GM19324 (cell line): Measurements from ENCODE around the gene CERS1.
A peak's percentile ranks its signal among the peaks of the same experiment; 100 is the strongest.

Source experiments
- ATAC-seq: cut with Tn5 transposase; IDR thresholded peaks from one replicate; pipeline ENCODE4 v1.9.1; 2021; ENCODE audit warnings: mild to moderate bottlenecking, moderate library complexity; ENCODE audit not compliant: unreplicated experiment, low FRiP score

The CERS1 gene

DNA sequence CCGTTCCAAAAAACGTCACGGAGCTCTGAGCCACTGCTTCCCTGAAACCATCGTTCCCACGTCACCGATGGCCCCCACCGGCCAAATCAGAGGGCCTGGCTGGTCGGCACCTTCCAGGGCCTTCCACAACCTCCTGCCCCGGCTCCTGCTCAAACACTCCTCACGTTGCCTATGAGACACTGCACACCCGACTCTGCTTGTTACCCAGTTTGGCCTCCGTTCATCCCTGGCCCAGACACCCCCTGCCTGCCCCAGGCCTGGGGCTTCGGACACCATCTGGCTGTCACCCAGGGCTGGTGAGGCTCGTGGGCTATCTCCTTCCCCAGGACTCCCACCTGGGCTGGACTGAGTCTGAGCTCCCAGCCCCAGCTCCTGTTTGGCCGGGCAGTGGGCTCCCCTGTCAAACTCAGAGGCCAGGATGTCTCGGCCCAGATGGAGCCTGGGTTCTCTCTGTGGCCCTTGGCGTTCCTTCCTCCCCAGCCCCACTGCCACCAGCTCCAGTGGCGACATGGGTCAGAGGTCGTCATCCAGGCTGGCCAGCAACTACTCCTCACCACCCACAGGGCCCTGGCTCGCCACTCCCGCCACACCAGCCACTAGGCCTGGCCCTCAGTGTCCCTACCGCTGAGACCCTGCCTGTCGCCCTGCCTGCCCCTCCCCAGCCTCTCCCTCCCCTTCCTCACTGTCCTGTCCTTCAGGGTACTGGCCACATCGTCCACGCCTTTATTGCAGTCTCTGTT, 17.7 kb downstream of the CERS1 start:
- ATAC-seq, result no peak

DNA sequence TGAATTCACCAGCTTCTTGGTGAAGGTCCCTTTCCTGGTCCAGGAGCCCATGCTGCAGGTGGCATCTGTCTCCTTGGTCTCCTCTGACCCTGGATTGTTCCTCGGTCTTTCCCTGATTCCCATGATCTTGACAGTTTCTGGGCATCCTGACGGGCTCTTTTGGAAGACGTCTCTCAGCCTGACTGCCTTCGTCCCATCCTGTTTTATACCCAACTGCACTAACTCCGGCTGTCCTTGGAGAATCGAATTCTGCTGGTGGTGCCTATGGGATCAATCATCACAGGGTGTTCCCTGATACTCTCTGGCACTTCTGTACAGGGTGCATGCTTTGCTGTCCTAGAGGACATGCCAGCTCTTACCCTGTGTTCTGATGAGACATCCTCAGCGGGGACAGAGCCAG, 19.1 kb downstream of the CERS1 start:
- ATAC-seq, result no peak

DNA sequence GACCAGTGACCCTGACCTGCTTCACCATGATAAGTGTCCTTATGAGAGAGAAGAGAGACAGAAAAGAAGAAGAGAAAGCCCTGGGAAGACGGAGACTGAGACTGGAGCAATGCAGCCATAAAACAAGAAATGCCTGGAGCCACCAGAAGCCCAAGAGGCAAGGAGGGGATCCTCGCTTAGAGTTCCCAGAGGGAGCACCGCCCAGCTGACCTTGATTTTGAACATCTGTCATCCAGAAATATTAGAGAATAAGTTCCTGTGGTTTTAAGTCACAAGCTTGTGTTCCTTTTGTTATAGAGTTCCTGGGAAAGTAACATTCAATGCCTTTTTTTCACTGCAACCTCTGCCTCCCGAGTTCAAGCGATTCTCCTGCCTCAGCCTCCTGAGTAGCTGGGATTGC, 20.2 kb downstream of the CERS1 start:
- ATAC-seq, result no peak

DNA sequence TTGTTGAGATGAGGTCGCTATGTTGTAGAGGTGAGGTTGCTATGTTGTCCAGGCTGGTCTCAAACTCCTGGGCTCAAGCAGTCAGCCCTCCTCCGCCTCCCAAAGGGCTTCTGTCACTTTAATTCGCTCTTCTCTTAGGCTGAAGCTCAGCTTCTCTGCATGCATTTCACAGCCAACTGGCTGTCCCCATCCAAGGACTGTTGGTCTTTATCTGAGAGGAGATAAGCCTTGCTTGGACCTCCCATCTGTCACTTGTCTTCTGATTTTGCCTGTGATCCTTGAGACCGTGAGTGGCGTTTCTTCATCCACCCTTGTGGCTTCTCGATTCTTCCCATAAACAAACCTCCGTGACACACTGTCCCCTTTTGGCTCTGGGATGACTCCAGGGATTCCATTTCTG, 24.4 kb downstream of the CERS1 start:
- no peak for ATAC-seq

DNA sequence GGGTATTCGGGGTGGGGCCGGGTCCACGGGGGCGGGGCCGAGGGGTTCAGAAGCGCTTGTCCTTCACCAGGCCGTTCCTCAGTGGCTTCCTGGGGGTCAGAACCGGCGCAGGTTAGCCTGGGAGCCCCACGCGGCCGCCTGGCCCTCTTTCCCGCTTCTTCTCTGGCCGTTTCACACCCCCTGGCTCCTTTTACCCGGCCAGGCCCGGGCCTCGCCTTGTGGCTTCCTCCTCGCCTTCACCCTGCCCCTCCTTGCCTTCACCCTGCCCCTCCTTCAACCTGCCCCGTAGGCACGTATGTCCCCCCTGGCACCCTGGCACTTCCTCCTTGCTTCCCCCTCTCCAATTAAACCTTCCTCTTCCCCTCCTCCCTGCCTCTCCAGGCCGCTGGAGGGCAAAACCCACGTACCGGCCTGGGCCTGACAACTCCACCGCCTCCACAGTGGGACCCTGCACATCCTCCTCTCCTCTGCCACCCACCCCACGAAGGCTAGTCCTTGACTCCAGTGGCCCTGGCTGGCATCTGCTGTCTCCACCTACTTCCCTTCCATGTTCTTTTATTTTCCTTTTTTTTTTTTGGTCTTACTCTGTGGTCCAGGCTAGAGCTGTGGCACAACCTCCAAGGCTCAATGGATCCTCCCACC, 25.3 kb downstream of the CERS1 start:
- ATAC-seq, result no peak

DNA sequence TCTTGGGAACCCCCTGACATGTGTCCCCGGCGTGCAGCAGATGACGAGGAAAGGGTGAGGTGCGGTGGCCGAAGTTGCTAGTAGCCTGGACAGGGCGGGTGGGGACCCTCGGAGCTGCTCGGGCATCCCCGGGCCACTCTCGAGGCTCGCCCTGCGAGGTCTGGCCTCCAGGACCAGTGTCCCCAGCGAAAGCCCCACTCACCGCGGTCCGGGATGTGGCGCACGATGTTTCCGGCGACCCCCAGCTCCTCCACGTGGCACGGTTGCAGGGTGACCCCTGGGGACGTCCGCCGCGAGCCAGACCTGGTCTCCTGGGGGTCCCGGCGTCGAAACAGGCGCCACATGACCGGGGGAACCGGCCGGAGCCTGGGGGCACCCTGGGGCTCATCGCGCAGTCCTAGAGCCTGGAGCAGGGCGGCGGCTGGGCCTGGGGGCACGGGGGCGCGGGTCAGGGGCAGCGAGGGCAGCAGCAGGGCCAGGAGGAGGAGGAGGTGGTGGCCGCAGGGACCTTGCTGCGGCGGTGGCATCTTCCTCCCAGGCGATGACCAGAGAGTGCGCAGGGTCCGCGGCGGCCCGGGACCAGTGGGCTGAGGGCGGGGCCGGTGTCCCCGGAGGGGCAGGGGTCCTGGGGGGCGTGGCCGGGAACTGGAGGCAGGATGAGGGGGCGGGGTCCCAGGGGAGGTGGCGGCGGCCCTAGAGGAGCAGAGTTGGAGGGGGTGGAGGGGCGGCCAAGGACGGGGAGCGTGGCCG, 26.0 kb downstream of the CERS1 start:
- ATAC-seq, result no peak

DNA sequence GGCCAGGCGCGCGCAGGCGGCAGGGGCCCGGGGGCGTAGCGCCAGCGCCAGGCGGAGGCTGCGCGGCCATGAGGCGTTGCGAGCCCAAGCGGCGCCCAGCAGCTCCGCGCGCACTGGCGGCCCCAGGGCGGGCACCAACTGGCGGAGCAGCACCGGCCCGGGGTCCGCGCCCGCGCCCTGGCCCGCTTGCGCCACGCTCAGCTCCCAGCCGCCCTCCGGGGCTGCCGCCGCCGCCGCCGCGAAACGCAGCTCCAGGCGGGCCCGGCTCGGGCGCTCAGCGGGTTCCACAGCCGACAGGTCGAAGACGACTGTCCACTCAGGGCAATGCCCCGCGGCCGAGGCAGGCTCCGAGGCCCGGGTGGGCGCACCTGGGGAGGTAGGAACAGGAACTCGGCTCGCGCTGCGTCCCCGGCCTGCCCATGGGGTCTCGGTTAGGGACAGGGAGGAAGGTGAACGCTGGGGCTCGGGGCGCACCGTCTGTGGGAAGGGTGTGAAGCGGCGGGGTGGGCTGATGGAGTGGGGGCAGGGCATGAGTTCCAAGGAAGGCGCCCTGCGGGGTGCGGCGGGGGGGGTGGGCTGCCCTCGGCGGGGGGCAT, 26.8 kb downstream of the CERS1 start:
- ATAC-seq, result no peak

DNA sequence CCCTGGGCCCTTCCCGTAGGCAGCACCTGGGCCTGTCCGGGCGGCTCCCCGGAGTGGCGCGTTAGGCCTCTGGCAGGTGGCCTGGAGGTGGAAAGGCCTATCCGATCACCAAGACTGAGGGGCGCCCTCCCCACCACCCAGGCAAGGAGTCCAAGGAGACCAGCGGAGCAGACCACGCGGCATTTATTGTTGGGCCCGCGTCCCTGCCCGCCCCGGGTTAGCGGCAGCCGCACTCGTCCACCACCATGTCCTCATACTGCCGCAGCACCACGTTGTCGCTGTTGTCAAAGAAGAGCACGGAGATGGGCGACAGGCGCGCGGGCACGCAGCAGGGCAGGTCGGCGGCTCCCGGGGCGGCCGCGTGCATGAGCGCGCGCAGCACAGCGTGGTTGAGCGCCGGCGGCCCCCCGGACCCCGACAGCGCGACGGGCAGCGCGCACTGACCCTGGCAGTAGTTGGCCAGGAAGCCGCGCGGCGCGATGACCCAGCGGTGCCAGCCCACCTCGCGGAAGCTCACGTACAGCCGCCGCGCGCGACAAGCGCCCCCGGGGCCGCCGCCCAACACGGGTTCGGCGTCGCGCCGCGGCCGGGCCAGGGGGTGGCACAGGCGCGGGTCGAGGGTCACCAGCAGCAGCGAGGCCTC, 27.5 kb downstream of the CERS1 start:
- no peak for ATAC-seq

DNA sequence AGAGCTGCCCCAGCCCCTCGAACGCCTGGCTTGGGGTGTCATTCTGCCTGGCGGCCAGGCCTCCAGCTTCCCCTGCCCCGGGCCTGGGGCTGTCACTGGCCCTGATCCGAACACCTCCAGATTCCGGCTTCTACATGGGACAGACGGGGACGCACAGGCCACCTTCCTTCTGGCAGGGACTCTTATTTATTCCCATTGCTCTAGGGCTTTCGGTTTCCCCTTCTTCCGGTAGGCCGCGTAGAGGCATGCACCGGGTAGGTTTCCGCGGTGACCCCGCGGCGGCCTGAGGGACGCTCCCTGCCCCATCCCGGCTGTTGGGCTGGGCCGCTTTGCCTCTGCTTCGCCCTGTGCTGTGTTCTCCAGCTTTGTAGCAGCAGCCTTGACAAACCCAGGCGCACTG, 28.2 kb downstream of the CERS1 start:
- ATAC-seq, result no peak

DNA sequence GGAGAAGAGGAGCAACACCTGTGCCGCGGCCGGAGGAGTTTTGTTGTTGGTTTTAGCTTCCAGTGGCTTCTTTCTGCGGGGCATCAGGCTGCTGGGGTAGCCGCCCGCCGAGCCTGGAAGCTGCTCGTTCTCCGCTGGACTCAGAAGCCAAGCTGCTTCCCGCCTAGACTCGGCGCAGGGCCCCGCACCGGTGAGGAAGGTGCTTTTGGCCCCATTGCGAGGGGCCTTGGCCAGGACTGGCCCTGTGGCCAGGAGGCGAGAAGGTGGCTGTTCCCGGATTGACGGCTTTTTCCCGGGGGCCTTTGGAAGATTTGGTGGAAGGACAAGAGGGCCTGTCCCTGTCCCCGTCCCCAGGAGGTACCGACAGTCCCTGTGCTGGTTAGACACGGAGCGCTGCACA, 28.8 kb downstream of the CERS1 start:
- no peak for ATAC-seq

DNA sequence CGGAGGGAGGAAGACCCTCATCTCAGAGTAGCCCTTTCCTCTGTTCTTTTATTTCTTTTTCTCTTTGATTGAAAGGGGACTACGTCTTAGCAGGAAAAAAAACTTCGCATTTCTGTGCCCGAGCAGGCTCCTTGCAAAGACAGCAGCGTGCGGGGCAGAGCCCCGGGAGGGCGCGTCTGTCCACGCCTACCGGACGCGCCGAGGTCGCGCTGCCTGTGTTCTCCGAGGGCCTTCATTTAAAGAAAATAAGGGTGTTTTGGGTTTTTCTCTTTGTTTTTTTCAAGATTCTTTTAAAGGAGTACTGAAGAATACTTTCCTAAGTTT, 29.2 kb downstream of the CERS1 start:
- no peak for ATAC-seq

DNA sequence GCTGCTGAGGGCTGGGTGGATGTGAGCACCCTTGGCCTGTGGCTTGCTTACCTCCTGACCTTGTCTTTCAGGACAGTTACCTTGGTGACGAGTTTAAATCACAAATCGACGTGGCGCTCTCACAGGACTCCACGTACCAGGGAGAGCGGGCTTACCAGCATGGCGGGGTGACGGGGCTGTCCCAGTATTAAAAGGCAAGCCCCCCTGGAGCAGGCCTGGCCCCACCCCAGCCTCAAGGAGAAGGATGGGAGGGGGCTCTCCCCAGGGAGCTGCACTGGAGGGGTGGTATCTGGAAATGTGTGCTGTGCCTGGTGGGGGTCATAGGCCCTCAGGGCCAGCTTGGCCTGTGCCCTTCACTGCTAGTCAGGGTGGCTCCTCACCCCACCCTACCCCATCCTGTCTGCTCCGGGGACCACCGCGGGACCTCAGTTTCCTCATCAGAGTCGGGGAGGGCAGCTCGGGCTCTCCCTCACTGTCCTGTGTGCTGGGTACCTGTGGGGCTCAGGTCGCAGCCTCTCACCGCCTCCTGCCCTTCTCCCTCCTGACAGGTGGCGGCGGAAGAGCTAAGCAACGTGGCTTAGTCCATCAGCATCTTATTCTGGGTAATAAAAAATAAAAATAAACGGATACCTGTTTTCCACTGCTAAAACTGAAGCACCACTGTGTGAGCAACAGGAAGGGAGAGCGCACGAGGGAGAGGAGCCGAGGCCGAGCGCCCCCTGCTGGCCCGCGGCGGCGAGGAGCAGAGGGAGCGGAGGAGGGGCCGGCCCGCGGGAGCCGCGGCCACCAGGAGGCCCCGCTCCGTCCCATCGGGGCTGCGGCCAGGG, 29.8 kb downstream of the CERS1 start:
- ATAC-seq, result peak; percentile 45

DNA sequence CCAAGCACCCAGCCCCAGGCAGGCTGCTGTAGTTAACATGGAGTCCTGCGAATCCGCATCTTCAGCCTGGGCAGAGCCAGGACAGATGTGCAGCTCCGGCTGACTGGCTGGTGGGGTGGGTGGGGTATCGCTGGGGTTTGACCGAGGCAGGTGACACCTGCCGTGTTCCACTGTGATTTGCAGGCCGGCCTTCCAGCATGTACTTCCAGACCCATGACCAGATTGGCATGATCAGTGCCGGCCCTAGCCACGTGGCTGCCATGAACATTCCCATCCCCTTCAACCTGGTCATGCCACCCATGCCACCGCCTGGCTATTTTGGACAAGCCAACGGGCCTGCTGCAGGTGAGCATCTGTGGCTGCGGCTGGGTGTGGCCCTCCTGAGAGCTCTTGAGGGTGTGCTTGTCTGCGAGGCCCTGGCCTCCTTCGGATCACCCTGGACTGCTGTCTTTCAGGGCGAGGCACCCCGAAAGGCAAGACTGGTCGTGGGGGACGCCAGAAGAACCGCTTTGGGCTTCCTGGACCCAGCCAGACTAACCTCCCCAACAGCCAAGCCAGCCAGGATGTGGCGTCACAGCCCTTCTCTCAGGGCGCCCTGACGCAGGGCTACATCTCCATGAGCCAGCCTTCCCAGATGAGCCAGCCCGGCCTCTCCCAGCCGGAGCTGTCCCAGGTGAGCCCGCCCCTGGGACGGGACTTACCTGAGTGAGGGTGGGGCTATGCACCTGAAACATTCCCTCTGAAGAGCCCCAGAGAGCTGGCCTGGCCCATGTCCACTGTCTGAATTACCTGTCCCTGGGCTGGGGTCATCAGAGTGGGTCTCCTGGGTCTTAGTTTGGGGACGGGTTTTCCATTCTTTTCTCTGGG, 30.6 kb downstream of the CERS1 start:
- no peak for ATAC-seq

DNA sequence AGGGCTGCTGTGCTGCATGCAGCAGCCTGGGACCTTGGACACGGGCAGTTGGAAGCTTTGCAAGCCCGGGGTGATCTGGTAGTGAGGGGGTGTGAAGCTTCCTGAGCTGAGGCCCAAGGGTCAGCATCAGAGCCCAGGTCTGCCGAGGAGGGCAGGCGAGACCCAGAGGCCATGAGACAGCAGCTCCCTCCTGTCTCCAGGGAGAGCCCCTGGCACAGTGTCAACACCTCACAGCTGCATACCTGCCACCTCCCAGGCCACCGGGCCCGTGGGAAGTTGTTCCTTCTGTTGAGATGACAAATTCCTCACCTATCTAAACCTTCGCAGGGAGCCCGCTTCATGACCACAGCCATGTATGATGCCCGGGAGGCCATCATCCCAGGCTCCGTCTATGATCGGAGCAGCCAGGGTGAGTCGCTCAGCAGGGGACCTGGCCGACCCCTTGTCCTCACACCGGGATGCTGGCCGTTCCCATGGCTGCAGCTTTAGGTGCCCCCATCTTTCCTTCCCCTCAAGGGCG, 32.1 kb downstream of the CERS1 start:
- no peak for ATAC-seq

DNA sequence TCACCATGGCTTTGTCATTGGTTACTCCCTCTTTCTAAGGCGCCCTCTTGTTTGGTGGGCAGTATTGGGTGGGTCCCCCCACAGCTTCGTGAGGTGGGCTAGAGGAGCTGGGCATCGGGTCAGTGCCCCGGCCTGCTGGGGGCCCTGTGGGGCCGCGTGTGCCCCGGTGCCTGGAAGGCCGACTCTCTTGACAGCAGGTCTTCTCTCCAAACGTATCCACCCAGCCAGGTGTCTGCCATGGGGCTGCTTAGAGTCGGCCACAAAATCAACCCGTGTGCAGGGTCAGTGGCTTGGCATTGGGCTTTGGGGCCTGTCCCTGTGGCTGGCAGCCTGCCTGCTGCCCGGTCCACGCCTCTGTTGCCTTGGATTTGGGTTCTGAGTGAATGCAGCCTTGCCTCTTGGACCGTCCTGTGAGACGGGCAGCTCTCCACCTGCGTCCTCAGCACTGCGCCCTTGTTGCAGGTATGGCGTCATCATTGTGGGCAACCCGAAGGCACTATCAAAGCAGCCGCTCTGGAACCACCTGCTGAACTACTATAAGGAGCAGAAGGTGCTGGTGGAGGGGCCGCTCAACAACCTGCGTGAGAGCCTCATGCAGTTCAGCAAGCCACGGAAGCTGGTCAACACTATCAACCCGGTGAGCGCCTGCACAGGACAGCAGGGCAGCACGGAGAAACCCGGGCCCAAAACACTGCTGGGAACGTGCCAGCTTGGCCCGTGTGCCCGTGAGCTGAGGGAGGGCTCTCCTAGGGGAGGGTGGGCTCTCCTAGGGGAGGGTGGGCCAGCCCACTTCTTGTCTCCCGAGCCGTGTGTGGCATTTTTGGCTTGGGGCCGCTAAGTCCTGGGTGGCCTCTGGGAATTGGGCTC, 32.7 kb downstream of the CERS1 start:
- ATAC-seq, result no peak

DNA sequence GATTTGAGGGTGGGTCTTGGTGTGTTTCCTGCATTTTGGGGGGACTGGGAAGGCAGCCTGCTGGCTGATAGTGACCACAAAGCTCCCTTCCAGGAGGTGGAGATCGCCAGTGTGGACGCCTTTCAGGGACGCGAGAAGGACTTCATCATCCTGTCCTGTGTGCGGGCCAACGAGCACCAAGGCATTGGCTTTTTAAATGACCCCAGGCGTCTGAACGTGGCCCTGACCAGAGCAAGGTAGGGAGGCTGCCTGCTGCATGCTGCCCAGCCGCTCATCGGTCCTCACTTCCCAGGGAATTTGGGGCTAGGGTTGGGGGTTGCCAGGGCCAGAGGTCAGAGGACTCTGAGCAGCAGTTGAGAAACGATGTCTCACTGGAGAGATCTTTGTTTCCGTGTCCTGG, 34.0 kb downstream of the CERS1 start:
- no peak for ATAC-seq

DNA sequence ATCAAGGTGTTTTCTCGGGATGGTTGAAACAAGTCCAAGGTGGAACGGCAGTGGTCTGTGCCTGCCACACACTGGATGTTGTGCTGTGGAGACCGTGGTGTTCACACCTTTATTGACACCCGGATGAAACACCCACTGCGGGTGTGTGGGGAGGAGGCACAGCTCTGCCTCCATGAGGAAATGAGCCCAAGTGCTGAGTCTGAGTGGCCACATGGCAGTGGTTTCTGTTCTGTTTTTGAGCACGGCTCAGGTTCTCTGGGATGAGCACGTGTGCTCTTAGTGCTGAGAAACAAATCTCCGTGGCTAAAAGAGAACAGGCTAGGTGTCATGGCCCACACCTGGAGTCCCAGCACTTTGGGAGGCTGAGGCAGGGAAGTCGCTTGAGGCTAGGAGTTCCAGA, 34.7 kb downstream of the CERS1 start:
- no peak for ATAC-seq

DNA sequence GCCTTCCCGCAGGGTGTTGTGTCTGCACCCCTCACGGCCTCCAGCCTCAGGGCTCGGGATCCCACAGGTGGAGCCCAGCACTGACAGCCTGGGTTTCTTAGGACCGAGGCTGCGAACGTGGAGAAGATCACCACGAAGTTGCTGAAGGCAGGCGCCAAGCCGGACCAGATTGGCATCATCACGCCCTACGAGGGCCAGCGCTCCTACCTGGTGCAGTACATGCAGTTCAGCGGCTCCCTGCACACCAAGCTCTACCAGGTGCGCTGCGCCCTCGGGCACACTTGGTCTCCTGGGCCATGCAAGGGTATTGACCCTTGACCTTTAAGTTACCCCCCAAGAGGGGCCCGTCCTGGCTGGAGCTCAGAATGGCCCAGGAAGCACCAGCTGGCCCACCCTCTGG, 35.2 kb downstream of the CERS1 start:
- no peak for ATAC-seq
